OCI-LY7 (cell line): ENCODE data around the gene S100A3.
"Not testable (repeated sequence)": the region's sequence is repeated elsewhere in the genome, so short reads cannot be mapped to it uniquely, and the experiment has no call there.

Experiments used
- EZH2phosphoT487 ChIP-seq: fragments of 200-600 bp; sonication (generic); IDR thresholded peaks from 2 replicates; pipeline ENCODE4 v1.6.1; 2018; ENCODE audit warnings: low read depth, borderline replicate concordance, mild to moderate bottlenecking, mixed run types, antibody characterized with exemption, low read length, moderate library complexity, mixed read lengths
- TF ChIP-seq, protein P1 (sequence below): fragments of 200-600 bp; sonication (generic); conservative IDR thresholded peaks from 2 replicates; pipeline ENCODE4 v1.5.1; 2014; ENCODE audit warnings: mild to moderate bottlenecking, antibody characterized with exemption, low read length, moderate library complexity, mixed read lengths

DNA sequence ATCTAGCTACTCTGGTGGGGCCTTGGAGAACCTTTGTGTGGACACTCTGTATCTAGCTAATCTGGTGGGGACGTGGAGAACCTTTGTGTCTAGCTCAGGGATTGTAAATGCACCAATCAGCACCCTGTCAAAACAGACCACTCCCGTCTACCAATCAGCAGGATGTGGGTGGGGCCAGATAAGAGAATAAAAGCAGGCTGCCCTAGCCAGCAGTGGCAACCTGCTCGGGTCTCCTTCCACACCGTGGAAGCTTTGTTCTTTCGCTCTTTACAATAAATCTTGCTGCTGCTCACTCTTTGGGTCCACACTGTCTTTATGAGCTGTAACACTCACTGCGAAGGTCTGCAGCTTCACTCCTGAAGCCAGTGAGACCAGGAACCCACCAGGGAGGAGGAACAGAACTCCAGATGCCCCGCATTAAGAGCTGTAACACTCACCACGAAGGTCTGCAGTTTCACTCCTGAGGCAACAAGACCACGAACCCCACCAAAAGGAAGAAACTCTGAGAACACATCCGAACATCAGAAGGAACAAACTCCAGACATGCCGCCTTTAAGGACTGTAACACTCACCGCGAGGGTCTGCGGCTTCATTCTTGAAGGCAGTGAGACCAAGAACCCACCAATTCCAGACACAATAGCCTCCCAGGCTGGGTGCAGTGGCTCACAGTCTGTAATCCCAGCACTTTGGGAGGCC is 26.6 kb downstream of the S100A3 start:
- TF ChIP-seq, protein P1, sequence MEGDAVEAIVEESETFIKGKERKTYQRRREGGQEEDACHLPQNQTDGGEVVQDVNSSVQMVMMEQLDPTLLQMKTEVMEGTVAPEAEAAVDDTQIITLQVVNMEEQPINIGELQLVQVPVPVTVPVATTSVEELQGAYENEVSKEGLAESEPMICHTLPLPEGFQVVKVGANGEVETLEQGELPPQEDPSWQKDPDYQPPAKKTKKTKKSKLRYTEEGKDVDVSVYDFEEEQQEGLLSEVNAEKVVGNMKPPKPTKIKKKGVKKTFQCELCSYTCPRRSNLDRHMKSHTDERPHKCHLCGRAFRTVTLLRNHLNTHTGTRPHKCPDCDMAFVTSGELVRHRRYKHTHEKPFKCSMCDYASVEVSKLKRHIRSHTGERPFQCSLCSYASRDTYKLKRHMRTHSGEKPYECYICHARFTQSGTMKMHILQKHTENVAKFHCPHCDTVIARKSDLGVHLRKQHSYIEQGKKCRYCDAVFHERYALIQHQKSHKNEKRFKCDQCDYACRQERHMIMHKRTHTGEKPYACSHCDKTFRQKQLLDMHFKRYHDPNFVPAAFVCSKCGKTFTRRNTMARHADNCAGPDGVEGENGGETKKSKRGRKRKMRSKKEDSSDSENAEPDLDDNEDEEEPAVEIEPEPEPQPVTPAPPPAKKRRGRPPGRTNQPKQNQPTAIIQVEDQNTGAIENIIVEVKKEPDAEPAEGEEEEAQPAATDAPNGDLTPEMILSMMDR: not testable (repeated sequence)
- not testable (repeated sequence) for TF ChIP-seq EZH2phosphoT487
